ENCODE results near the gene TACR1.

TACR1 gene

DNA sequence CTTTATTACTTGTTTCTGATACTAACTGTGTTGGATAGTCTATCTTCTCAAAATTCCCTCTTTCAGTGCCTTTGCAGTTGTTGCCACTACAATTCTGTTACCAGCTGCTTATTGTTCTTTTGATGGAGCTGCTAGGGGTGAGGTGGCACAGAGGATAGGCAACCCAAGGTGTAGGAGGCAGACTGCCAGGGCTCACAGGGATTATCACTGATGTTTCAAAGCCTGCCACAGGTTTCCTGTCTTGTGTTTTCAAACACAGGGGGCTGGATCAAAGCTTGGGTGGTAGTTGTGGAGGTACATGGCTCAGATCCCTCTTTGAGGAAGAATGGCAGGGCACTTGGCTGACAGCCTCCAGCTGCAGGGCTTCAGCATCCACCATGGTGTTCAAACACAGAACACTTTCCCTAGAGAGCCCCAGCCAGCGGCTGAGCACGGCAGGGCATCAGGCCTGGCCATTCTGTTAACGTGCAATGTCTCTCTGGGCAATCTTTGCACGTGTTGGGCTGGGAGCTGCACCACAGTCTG lies 153.7 kb downstream of the TACR1 start:
- ChIA-PET POLR2A (no interaction called here), CTCF (interaction anchor here (1.3 kb wide), 1 partner anchor 19 kb away, joined by 4 read pairs; no protein-coding TSS in a partner anchor)
- TF ChIP-seq ELF4 (IDR thresholded peaks at IDR 0.05) (no peak), L3MBTL2 (conservative IDR thresholded peaks at IDR 0.05) (no peak), BHLHE40 (IDR thresholded peaks at IDR 0.05; ENCODE audit: borderline replicate concordance) (no peak), FOXM1 (IDR thresholded peaks at IDR 0.05; ENCODE audit: borderline replicate concordance) (no peak), LEF1 (IDR thresholded peaks at IDR 0.05; ENCODE audit: borderline replicate concordance) (no peak), FOXA1 (IDR thresholded peaks at IDR 0.05) (no peak), NFRKB (IDR thresholded peaks at IDR 0.05) (no peak), CTBP1 (IDR thresholded peaks at IDR 0.05; ENCODE audit: borderline replicate concordance) (no peak), SUZ12 (IDR thresholded peaks at IDR 0.05) (no peak), ARNT (IDR thresholded peaks at IDR 0.05) (no peak), SP1 (IDR thresholded peaks at IDR 0.05) (no peak), PKNOX1 (IDR thresholded peaks at IDR 0.05) (no peak), TARDBP (IDR thresholded peaks at IDR 0.05) (no peak), HDGF (IDR thresholded peaks at IDR 0.05; ENCODE audit: borderline replicate concordance) (no peak), FOXK2 (IDR thresholded peaks at IDR 0.05) (no peak), ZNF384 (IDR thresholded peaks at IDR 0.05) (no peak)
- no peak for DNase-seq (ENCODE audit: extremely low spot score)

DNA sequence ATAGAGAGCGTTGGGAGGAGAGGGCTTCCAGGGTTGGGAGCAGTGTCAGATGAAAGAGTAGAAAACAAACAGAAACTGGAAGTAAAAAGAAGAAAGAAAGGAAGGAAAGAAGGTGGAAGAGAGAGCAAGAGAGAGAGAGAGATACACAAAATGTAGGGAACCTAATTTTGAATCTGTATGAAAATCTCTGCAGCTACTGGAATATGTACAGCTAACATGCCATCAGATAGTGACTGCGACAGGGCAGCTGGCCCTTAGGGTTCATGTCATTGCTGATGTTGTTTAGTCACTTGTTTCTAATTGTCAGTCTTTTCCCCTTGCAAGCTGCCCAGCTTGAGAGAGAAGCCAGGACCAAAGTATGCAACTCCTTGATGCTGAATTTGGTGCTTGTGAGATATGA lies 155.0 kb downstream of the TACR1 start:
- POLR2A ChIA-PET = no interaction called here
- TF ChIP-seq LEF1 (IDR thresholded peaks at IDR 0.05; ENCODE audit: borderline replicate concordance) (no peak), ARNT (IDR thresholded peaks at IDR 0.05) (no peak), ZNF384 (IDR thresholded peaks at IDR 0.05) (no peak), CTBP1 (IDR thresholded peaks at IDR 0.05; ENCODE audit: borderline replicate concordance) (no peak), TARDBP (IDR thresholded peaks at IDR 0.05) (no peak), PKNOX1 (IDR thresholded peaks at IDR 0.05) (no peak), SUZ12 (IDR thresholded peaks at IDR 0.05) (no peak), BHLHE40 (IDR thresholded peaks at IDR 0.05; ENCODE audit: borderline replicate concordance) (no peak), HDGF (IDR thresholded peaks at IDR 0.05; ENCODE audit: borderline replicate concordance) (no peak), L3MBTL2 (conservative IDR thresholded peaks at IDR 0.05) (no peak), ELF4 (IDR thresholded peaks at IDR 0.05) (no peak), NFRKB (IDR thresholded peaks at IDR 0.05) (no peak), FOXK2 (IDR thresholded peaks at IDR 0.05) (no peak), FOXM1 (IDR thresholded peaks at IDR 0.05; ENCODE audit: borderline replicate concordance) (no peak), FOXA1 (IDR thresholded peaks at IDR 0.05) (no peak), SP1 (IDR thresholded peaks at IDR 0.05) (no peak)
- CTCF ChIA-PET = no interaction called here
- DNase-seq (ENCODE audit: extremely low spot score) = no peak

DNA sequence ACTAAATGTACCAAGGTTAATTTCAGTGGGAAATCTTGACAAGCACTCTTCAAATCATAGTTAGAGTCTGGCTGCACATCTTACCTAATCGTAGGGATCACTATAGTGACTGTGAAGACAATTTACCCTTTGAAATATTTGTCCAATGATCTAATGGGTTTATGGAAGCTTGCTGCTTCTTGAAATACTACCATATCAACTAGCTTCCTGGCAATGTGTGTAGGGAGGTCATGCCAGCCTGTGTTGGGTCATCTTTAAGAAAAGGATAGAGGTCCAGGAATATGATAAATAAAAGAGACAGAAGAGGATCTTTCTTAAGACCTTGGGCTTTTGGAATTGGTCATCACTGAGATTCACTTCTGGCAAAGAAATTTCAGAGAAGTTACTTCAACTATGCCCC lies 156.5 kb downstream of the TACR1 start:
- DNase-seq (ENCODE audit: extremely low spot score) = no peak
- TF ChIP-seq NFRKB (IDR thresholded peaks at IDR 0.05) = no peak
- TF ChIP-seq CTBP1 (IDR thresholded peaks at IDR 0.05; ENCODE audit: borderline replicate concordance) = no peak
- no peak for TF ChIP-seq ELF4 (IDR thresholded peaks at IDR 0.05)
- TF ChIP-seq ZNF384 (IDR thresholded peaks at IDR 0.05) = no peak
- TF ChIP-seq LEF1 (IDR thresholded peaks at IDR 0.05; ENCODE audit: borderline replicate concordance) = no peak
- no peak for TF ChIP-seq HDGF (IDR thresholded peaks at IDR 0.05; ENCODE audit: borderline replicate concordance)
- no peak for TF ChIP-seq TARDBP (IDR thresholded peaks at IDR 0.05)
- no peak for TF ChIP-seq FOXM1 (IDR thresholded peaks at IDR 0.05; ENCODE audit: borderline replicate concordance)
- TF ChIP-seq SP1 (IDR thresholded peaks at IDR 0.05) = no peak
- no peak for TF ChIP-seq BHLHE40 (IDR thresholded peaks at IDR 0.05; ENCODE audit: borderline replicate concordance)
- no peak for TF ChIP-seq FOXA1 (IDR thresholded peaks at IDR 0.05)
- TF ChIP-seq FOXK2 (IDR thresholded peaks at IDR 0.05) = no peak
- no peak for TF ChIP-seq L3MBTL2 (conservative IDR thresholded peaks at IDR 0.05)
- no peak for TF ChIP-seq ARNT (IDR thresholded peaks at IDR 0.05)
- TF ChIP-seq PKNOX1 (IDR thresholded peaks at IDR 0.05) = no peak
- TF ChIP-seq SUZ12 (IDR thresholded peaks at IDR 0.05) = no peak
- CTCF ChIA-PET = no interaction called here
- POLR2A ChIA-PET = no interaction called here

- ChIA-PET POLR2A (no interaction called here), CTCF (interaction anchor here (1.1 kb wide), 1 partner anchor 22 kb away, joined by 3 read pairs; no protein-coding TSS in a partner anchor)
- no peak for TF ChIP-seq BHLHE40 (IDR thresholded peaks at IDR 0.05; ENCODE audit: borderline replicate concordance)
- TF ChIP-seq TARDBP (IDR thresholded peaks at IDR 0.05) = no peak
- TF ChIP-seq PKNOX1 (IDR thresholded peaks at IDR 0.05) = no peak
- no peak for DNase-seq (ENCODE audit: extremely low spot score)
These were observed 157.4 kb downstream of the TACR1 start for GRCh38 chr2:75041731-75042600.

DNA sequence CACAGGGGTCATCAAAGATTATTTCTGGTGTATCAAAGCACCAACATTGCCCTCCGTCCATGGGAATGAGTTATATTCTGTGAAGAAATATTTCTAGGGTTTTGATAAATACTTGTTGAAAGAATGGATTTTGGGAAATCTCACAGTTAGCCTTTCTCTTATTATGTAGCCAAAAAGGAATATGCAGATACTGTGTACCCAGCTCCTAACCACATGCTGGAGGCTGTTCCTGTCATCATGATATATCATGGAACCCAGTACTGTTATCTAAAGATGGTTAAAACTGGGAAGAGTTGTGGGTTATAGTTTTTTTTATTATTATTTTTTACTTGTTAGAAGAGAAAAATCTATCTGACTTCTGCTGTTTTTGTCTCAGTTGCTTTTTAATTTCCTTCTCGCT lies 158.1 kb downstream of the TACR1 start:
- ChIA-PET POLR2A (no interaction called here), CTCF (interaction anchor here (1.1 kb wide), 1 partner anchor 23 kb away, joined by 3 read pairs; no protein-coding TSS in a partner anchor)
- TF ChIP-seq SUZ12 (IDR thresholded peaks at IDR 0.05) (no peak), LEF1 (IDR thresholded peaks at IDR 0.05; ENCODE audit: borderline replicate concordance) (no peak), ELF4 (IDR thresholded peaks at IDR 0.05) (no peak), FOXM1 (IDR thresholded peaks at IDR 0.05; ENCODE audit: borderline replicate concordance) (no peak), BHLHE40 (IDR thresholded peaks at IDR 0.05; ENCODE audit: borderline replicate concordance) (no peak), ARNT (IDR thresholded peaks at IDR 0.05) (no peak), TARDBP (IDR thresholded peaks at IDR 0.05) (no peak), NFRKB (IDR thresholded peaks at IDR 0.05) (no peak), ZNF384 (IDR thresholded peaks at IDR 0.05) (no peak), FOXK2 (IDR thresholded peaks at IDR 0.05) (no peak), PKNOX1 (IDR thresholded peaks at IDR 0.05) (no peak), FOXA1 (IDR thresholded peaks at IDR 0.05) (no peak), L3MBTL2 (conservative IDR thresholded peaks at IDR 0.05) (no peak), HDGF (IDR thresholded peaks at IDR 0.05; ENCODE audit: borderline replicate concordance) (no peak), CTBP1 (IDR thresholded peaks at IDR 0.05; ENCODE audit: borderline replicate concordance) (no peak), SP1 (IDR thresholded peaks at IDR 0.05) (no peak)
- no peak for DNase-seq (ENCODE audit: extremely low spot score)
